Skeletal muscle cell (primary cell): Measurements from ENCODE around the gene WFDC12.
A peak's percentile ranks its signal among the peaks of the same experiment; 100 is the strongest.

Experiments
- DNase-seq: peaks from one replicate; pipeline ENCODE4 v3.0.0-alpha.2; 2010; ENCODE audit warnings: low read depth
- H3K4me3 ChIP-seq: 2 replicates; pipeline ENCODE4 v1.5.1; 2011; ENCODE audit warnings: low read depth, mild to moderate bottlenecking, control low read depth, low read length, moderate library complexity

The WFDC12 gene

GRCh38 chr20:45095805-45096238 lies 28.4 kb downstream of the WFDC12 start:
- DNase-seq = no peak
- H3K4me3 ChIP-seq = no peak overlapping the region

- DNase-seq = no peak
- H3K4me3 ChIP-seq = no peak overlapping the region
Observed at GRCh38 chr20:45094864-45095574, 29.2 kb downstream of the WFDC12 start.

- no peak for DNase-seq
- H3K4me3 ChIP-seq = no peak overlapping the region
Observed at GRCh38 chr20:45094201-45094600, 30.1 kb downstream of the WFDC12 start.

GRCh38 chr20:45092898-45093297 lies 31.4 kb downstream of the WFDC12 start:
- no peak for DNase-seq

GRCh38 chr20:45091366-45091765 lies 32.9 kb downstream of the WFDC12 start:
- DNase-seq = no peak
- H3K4me3 ChIP-seq = no peak overlapping the region

More at GRCh38 chr20:45092898-45093297, 31.4 kb downstream of the WFDC12 start:
- no peak overlapping the region for H3K4me3 ChIP-seq

GRCh38 chr20:45090481-45090880 lies 33.8 kb downstream of the WFDC12 start:
- DNase-seq = no peak
- H3K4me3 ChIP-seq = no peak overlapping the region

DNA sequence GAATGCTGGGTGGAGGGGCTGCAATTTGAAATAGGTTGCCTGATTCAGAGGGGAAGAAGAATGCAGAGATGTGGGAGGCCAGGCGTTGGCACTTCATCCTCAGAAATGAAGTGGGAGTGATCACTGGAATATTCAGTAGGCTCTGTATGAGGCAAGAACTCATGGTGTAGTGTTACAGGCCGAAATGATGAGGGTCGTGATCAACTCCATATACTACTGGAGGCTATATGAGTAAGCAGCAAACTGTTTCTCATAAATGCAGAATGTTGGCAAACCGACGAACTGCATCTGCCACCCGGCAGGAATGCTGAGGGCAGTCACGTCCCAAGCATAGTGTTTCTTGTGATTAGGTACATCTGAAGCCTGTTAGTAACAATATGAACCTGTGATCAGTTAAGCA lies 36.0 kb downstream of the WFDC12 start:
- DNase-seq = peak; percentile 89
- no peak overlapping the region for H3K4me3 ChIP-seq

GRCh38 chr20:45087814-45088213 lies 36.5 kb downstream of the WFDC12 start:
- no peak for DNase-seq
- H3K4me3 ChIP-seq = no peak overlapping the region

GRCh38 chr20:45087097-45087790 lies 37.0 kb downstream of the WFDC12 start:
- H3K4me3 ChIP-seq = no peak overlapping the region
- no peak for DNase-seq

- DNase-seq = no peak
Observed at GRCh38 chr20:45085867-45086266, 38.4 kb downstream of the WFDC12 start.

GRCh38 chr20:45085289-45085688 lies 39.0 kb downstream of the WFDC12 start:
- no peak overlapping the region for H3K4me3 ChIP-seq
- DNase-seq = no peak

More at GRCh38 chr20:45085867-45086266, 38.4 kb downstream of the WFDC12 start:
- H3K4me3 ChIP-seq = no peak overlapping the region

DNA sequence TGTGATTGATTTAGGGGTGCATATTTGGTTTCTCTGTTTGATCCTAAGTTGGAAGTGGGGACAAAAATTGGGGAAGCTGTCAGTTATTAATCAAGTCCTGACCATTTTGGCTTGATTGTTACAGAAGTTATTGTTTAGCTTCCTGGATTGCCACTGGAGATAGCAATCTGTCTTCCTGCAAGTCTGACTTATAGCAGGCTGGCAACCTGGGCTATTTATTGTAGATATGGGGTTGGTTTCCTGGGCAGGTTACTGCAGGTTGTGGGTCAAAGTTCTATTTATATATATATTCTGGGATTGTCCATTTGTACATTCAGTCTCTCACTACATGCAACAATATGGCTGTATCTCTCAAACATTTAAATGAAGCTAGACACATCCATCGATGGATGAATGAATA lies 41.1 kb downstream of the WFDC12 start:
- H3K4me3 ChIP-seq = no peak overlapping the region
- no peak for DNase-seq

DNA sequence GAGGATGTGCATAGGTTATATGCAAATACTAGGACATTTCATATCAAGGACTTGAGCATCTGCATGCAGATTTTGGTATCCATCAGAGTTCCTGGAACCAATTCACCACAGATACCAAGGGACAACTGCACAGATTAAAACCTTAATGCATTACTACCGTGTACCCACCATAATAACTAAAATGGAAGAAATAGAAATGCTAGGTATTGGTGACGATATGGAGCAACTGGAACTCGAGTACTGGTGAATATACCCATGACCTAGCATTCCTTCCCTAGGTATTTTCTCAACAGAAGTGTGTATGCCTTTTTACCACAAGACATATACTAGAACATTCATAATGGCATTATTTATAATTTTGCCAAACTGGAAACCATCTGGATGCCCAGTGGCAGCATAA lies 41.8 kb downstream of the WFDC12 start:
- DNase-seq = no peak
- H3K4me3 ChIP-seq = no peak overlapping the region

DNA sequence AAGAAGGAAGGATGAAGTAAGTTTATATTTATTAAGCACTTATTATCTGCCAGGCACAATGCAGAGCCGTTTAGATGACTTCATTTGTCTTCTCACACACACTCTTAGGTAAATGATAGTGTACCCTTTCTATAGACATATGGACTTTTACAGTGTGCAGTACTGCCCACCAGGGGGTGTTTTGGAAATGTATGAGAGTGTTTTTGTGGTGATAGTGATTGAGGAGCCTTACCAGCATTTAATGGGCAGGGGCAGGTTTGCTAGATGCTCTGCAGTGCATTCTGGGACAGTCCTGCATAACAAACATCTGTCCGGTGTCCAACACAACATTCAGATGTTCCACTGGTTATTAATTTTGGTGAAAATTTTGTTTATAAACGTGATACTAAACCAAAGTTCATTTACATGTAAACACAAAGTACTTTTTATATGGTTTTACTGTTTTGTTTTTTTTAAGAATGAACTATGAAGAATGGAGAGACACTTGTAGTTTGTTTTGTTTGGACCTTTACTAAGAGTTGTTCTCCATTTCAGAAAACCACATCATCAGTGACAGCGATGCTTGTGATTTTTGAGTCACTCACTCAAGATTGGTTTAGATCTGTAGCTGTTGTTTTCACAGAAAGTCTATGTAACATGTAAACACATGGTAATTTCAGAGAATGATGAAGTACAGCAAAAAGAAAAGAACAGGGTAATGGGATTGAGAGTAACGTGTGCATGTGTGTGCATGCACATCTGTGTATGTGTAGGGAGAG lies 43.2 kb downstream of the WFDC12 start:
- H3K4me3 ChIP-seq = no peak overlapping the region
- DNase-seq = no peak

GRCh38 chr20:45077559-45077958 lies 46.7 kb downstream of the WFDC12 start:
- no peak for DNase-seq
- H3K4me3 ChIP-seq = no peak overlapping the region
